Immature natural killer cell (primary cell): ENCODE data around the gene MYL12A. TPM values are rescaled to one million over a fixed set of nuclear protein-coding genes. Genes with fewer than 3 reads are reported as not detected.
"Not testable (repeated sequence)": the region's sequence is repeated elsewhere in the genome, so short reads cannot be mapped to it uniquely, and the experiment has no call there.

Experiments
- DNase-seq, 3 donors: peaks; one replicate each; pipeline ENCODE4 v3.0.0; 2022; ENCODE audit warnings: mixed read lengths in 1 of 3
- H3K27ac Mint-ChIP-seq, 6 donors: one replicate each; pipeline ENCODE4 v1.8.0; 2020; ENCODE audit warnings: mixed read lengths in 6 of 6, mild to moderate bottlenecking in 5 of 6, inconsistent platforms in 4 of 6, moderate library complexity in 3 of 6
- H3K27me3 Mint-ChIP-seq, 3 donors: one replicate each; pipeline ENCODE4 v1.8.0; 2020 to 2021; ENCODE audit warnings: low read depth in 3 of 3, mild to moderate bottlenecking in 3 of 3, mixed read lengths in 3 of 3, moderate library complexity in 3 of 3, inconsistent platforms in 1 of 3
- H3K36me3 Mint-ChIP-seq, 3 donors: one replicate each; pipeline ENCODE4 v1.8.0; 2020; ENCODE audit warnings: mixed read lengths in 3 of 3, inconsistent platforms in 2 of 3, mild to moderate bottlenecking in 2 of 3
- H3K4me1 Mint-ChIP-seq, 2 donors: one replicate each; pipeline ENCODE4 v1.8.0; 2020; ENCODE audit warnings: inconsistent platforms in 2 of 2, mild to moderate bottlenecking in 2 of 2, mixed read lengths in 2 of 2, moderate library complexity in 1 of 2
- H3K4me3 Mint-ChIP-seq, 5 donors: one replicate each; pipeline ENCODE4 v1.8.0; 2020; ENCODE audit warnings: mild to moderate bottlenecking in 5 of 5, mixed read lengths in 5 of 5, inconsistent platforms in 3 of 5, moderate library complexity in 3 of 5
- H3K9me3 Mint-ChIP-seq, 6 donors: one replicate each; pipeline ENCODE4 v1.8.0; 2020; ENCODE audit warnings: mild to moderate bottlenecking in 6 of 6, mixed read lengths in 6 of 6, inconsistent platforms in 4 of 6, moderate library complexity in 3 of 6
- polyA plus RNA-seq, 3 donors: library from polyadenylated mRNA; unstranded; fragments of 300-500 nt; fragmentation: Illumina TruSeq; gene quantifications; one replicate each; pipeline ENCODE4 v1.2.3, GENCODE V29; 2021

Gene MYL12A
- polyA plus RNA-seq, 3 donors from 2014 or later: 2,810 to 4,711 (median 3,144) TPM

GRCh38 chr18:3217948-3218647, 29.5 kb upstream of the MYL12A start:
- DNase-seq: no peak
- H3K36me3 Mint-ChIP-seq: peaks cover 0 to 4% (median 0%) of the 10 kb centered on the region in 3 donors
- H3K4me3 Mint-ChIP-seq: no peak overlapping the region
- no peaks in the 10 kb centered on the region for H3K9me3 Mint-ChIP-seq
- H3K27ac Mint-ChIP-seq: peak overlapping the region in 1 of 6 donors; percentile 34
- H3K27me3 Mint-ChIP-seq: peaks cover 0 to 3% (median 0%) of the 10 kb centered on the region in 3 donors
- H3K4me1 Mint-ChIP-seq: peaks cover 6 to 14% of the 10 kb centered on the region in 2 donors

GRCh38 chr18:3218819-3219218, 28.8 kb upstream of the MYL12A start:
- H3K4me3 Mint-ChIP-seq: no peak overlapping the region
- H3K9me3 Mint-ChIP-seq: no peaks in the 10 kb centered on the region
- H3K36me3 Mint-ChIP-seq: peaks cover 0 to 4% (median 0%) of the 10 kb centered on the region in 3 donors
- DNase-seq: no peak
- peaks cover 0 to 5% (median 0%) of the 10 kb centered on the region in 3 donors for H3K27me3 Mint-ChIP-seq
- peaks cover under 1 to 6% of the 10 kb centered on the region in 2 donors for H3K4me1 Mint-ChIP-seq
- no peak overlapping the region for H3K27ac Mint-ChIP-seq

- peaks cover 0 to 5% (median 0%) of the 10 kb centered on the region in 3 donors for H3K27me3 Mint-ChIP-seq
- DNase-seq: no peak
- H3K36me3 Mint-ChIP-seq: peaks cover 0 to 4% (median 0%) of the 10 kb centered on the region in 3 donors
- H3K4me1 Mint-ChIP-seq: peaks cover 0 to 2% of the 10 kb centered on the region in 2 donors
- no peak overlapping the region for H3K27ac Mint-ChIP-seq
- H3K9me3 Mint-ChIP-seq: no peaks in the 10 kb centered on the region
- H3K4me3 Mint-ChIP-seq: no peak overlapping the region
Observed at GRCh38 chr18:3219241-3219630, 28.4 kb upstream of the MYL12A start.

GRCh38 chr18:3219631-3220335, 27.8 kb upstream of the MYL12A start, which contains the start of gene MYOM1:
Gene MYOM1, minus strand, starts transcription at chr18:3219968. Its CDS starts 4,745 bp downstream, at chr18:3215223.
- Mint-ChIP-seq H3K4me3 (no peak within 1 kb of the TSS), H3K9me3 (no peaks in the 10 kb centered on the region), H3K27ac (peak within 1 kb of the TSS in 1 of 6 donors; percentile 36), H3K4me1 (no peaks in the 10 kb centered on the region), H3K27me3 (peaks cover 0 to 5% (median 0%) of the 10 kb centered on the region in 3 donors), H3K36me3 (peaks cover 0 to 4% (median 0%) of the 10 kb centered on the region in 3 donors)
- DNase-seq: no peak

GRCh38 chr18:3220868-3221267, 26.7 kb upstream of the MYL12A start:
- H3K4me3 Mint-ChIP-seq, H3K27me3 Mint-ChIP-seq, DNase-seq, H3K9me3 Mint-ChIP-seq, H3K27ac Mint-ChIP-seq, H3K4me1 Mint-ChIP-seq, H3K36me3 Mint-ChIP-seq: not testable (repeated sequence)

GRCh38 chr18:3221496-3221895, 26.1 kb upstream of the MYL12A start:
- no peaks in the 10 kb centered on the region for H3K4me1 Mint-ChIP-seq
- no peak for DNase-seq
- no peaks in the 10 kb centered on the region for H3K36me3 Mint-ChIP-seq
- H3K27ac Mint-ChIP-seq: no peak overlapping the region
- peaks cover 0 to 5% (median 0%) of the 10 kb centered on the region in 3 donors for H3K27me3 Mint-ChIP-seq
- no peak overlapping the region for H3K4me3 Mint-ChIP-seq
- no peaks in the 10 kb centered on the region for H3K9me3 Mint-ChIP-seq

- Mint-ChIP-seq H3K36me3 (peaks cover 0 to 3% (median 0%) of the 10 kb centered on the region in 3 donors), H3K4me3 (no peak overlapping the region), H3K27ac (no peak overlapping the region), H3K27me3 (peaks cover 0 to 5% (median 2%) of the 10 kb centered on the region in 3 donors), H3K4me1 (no peaks in the 10 kb centered on the region), H3K9me3 (no peaks in the 10 kb centered on the region)
- DNase-seq: no peak
Observed at GRCh38 chr18:3223356-3223755, 24.2 kb upstream of the MYL12A start.

- no peaks in the 10 kb centered on the region for H3K9me3 Mint-ChIP-seq
- no peak overlapping the region for H3K4me3 Mint-ChIP-seq
- DNase-seq: no peak
- H3K36me3 Mint-ChIP-seq: peaks cover 0 to 3% (median 0%) of the 10 kb centered on the region in 3 donors
- no peaks in the 10 kb centered on the region for H3K4me1 Mint-ChIP-seq
- no peak overlapping the region for H3K27ac Mint-ChIP-seq
- peaks cover 0 to 5% (median 2%) of the 10 kb centered on the region in 3 donors for H3K27me3 Mint-ChIP-seq
Observed at GRCh38 chr18:3224223-3224622, 23.4 kb upstream of the MYL12A start.

- H3K4me1 Mint-ChIP-seq: no peaks in the 10 kb centered on the region
- H3K4me3 Mint-ChIP-seq: no peak overlapping the region
- no peaks in the 10 kb centered on the region for H3K9me3 Mint-ChIP-seq
- peaks cover 0 to 3% (median 0%) of the 10 kb centered on the region in 3 donors for H3K36me3 Mint-ChIP-seq
- no peak overlapping the region for H3K27ac Mint-ChIP-seq
- H3K27me3 Mint-ChIP-seq: peaks cover 0 to 5% (median 2%) of the 10 kb centered on the region in 3 donors
- DNase-seq: no peak
Observed at GRCh38 chr18:3225588-3225987, 22.0 kb upstream of the MYL12A start.

GRCh38 chr18:3226048-3226447, 21.6 kb upstream of the MYL12A start:
- Mint-ChIP-seq H3K4me3 (no peak overlapping the region), H3K27ac (no peak overlapping the region), H3K9me3 (no peaks in the 10 kb centered on the region), H3K4me1 (no peaks in the 10 kb centered on the region), H3K36me3 (peaks cover 2 to 5% (median 4%) of the 10 kb centered on the region in 3 donors), H3K27me3 (peaks cover 0 to 5% (median 2%) of the 10 kb centered on the region in 3 donors)
- no peak for DNase-seq

- DNase-seq: no peak
- Mint-ChIP-seq H3K4me1 (no peaks in the 10 kb centered on the region), H3K36me3 (peaks cover 4 to 7% (median 6%) of the 10 kb centered on the region in 3 donors), H3K27ac (no peak overlapping the region), H3K9me3 (no peaks in the 10 kb centered on the region), H3K4me3 (no peak overlapping the region), H3K27me3 (peaks cover 0 to 2% (median 0%) of the 10 kb centered on the region in 3 donors)
Observed at GRCh38 chr18:3230401-3231334, 16.9 kb upstream of the MYL12A start.

- no peaks in the 10 kb centered on the region for H3K4me1 Mint-ChIP-seq
- peaks cover 4 to 6% (median 4%) of the 10 kb centered on the region in 3 donors for H3K36me3 Mint-ChIP-seq
- H3K27ac Mint-ChIP-seq: no peak overlapping the region
- no peak overlapping the region for H3K4me3 Mint-ChIP-seq
- H3K9me3 Mint-ChIP-seq: no peaks in the 10 kb centered on the region
- H3K27me3 Mint-ChIP-seq: no peaks in the 10 kb centered on the region
- no peak for DNase-seq
Observed at GRCh38 chr18:3233004-3233403, 14.6 kb upstream of the MYL12A start.

GRCh38 chr18:3233433-3234168, 14.0 kb upstream of the MYL12A start:
- Mint-ChIP-seq H3K36me3 (peaks cover 4 to 6% (median 4%) of the 10 kb centered on the region in 3 donors), H3K4me1 (no peaks in the 10 kb centered on the region), H3K4me3 (no peak overlapping the region), H3K27me3 (no peaks in the 10 kb centered on the region), H3K27ac (no peak overlapping the region), H3K9me3 (no peaks in the 10 kb centered on the region)
- DNase-seq: no peak
